ENCODE data around the gene PRKD1. TPM values are rescaled to one million over a fixed set of nuclear protein-coding genes. Genes with fewer than 3 reads are reported as not detected.
A peak's percentile ranks its signal among the peaks of the same experiment; 100 is the strongest.

The PRKD1 gene
- total RNA-seq, 1 experiment from 2014 or later, result 2.7 TPM

GRCh38 chr14:29629839-29630238, 297.8 kb downstream of the PRKD1 start:
- Histone ChIP-seq H3K4me1 (ENCODE audit: insufficient read depth, low read length) (no peaks in the 10 kb centered on the region), H3K9me3 (ENCODE audit: control insufficient read depth, low read depth, low read length) (no peaks in the 10 kb centered on the region), H3T11ph (ENCODE audit: low read length) (no peak overlapping the region), H3K23ac (ENCODE audit: insufficient read length, low read depth, low read length) (no peak overlapping the region), H3K23me2 (ENCODE audit: insufficient read length, low read depth, low read length, poor library complexity, severe bottlenecking) (no peaks in the 10 kb centered on the region), H4K5ac (ENCODE audit: insufficient read length, low read depth, low read length) (no peak overlapping the region), H3K18ac (ENCODE audit: insufficient read length, low read depth, low read length) (no peak overlapping the region), H3K4ac (ENCODE audit: low read depth, low read length) (no peak overlapping the region), H3K79me2 (ENCODE audit: insufficient read depth, low read length) (no peaks in the 10 kb centered on the region), H2AFZ (ENCODE audit: low read length) (no peak overlapping the region), H3K9ac (ENCODE audit: extremely low read depth, insufficient read length, low read length) (no peak overlapping the region), H3K79me1 (ENCODE audit: insufficient read depth, low read depth, low read length, poor library complexity, severe bottlenecking) (no peaks in the 10 kb centered on the region), H4K20me1 (ENCODE audit: control insufficient read depth, insufficient read depth, insufficient read length) (no peaks in the 10 kb centered on the region), H2BK5ac (ENCODE audit: insufficient read length, low read length) (no peak overlapping the region), H4K91ac (ENCODE audit: insufficient read length, low read depth, low read length) (no peak overlapping the region), H2BK12ac (ENCODE audit: insufficient read length, low read depth, low read length) (no peak overlapping the region), H3K56ac (ENCODE audit: insufficient read length, low read depth, low read length) (no peak overlapping the region), H3K27me3 (ENCODE audit: insufficient read depth, low read length) (no peaks in the 10 kb centered on the region), H2BK20ac (ENCODE audit: low read depth, low read length, poor library complexity, severe bottlenecking) (no peak overlapping the region), H3K4me2 (ENCODE audit: insufficient read depth, insufficient read length, low read length) (no peak overlapping the region), H3K27ac (ENCODE audit: insufficient read length, low read depth, low read length) (no peak overlapping the region), H4K8ac (replicated peaks; ENCODE audit: insufficient read length, low read depth, low read length) (no peak overlapping the region), H2BK120ac (ENCODE audit: low read depth, low read length, poor library complexity, severe bottlenecking) (no peak overlapping the region), H3K14ac (ENCODE audit: insufficient read depth, low read length) (no peak overlapping the region; the same call in 1 of the 2 replicates), H2AK5ac (ENCODE audit: insufficient read length, low read length) (no peak overlapping the region), H2BK15ac (ENCODE audit: low read depth, low read length) (no peak overlapping the region)
- TF ChIP-seq, protein P1, sequence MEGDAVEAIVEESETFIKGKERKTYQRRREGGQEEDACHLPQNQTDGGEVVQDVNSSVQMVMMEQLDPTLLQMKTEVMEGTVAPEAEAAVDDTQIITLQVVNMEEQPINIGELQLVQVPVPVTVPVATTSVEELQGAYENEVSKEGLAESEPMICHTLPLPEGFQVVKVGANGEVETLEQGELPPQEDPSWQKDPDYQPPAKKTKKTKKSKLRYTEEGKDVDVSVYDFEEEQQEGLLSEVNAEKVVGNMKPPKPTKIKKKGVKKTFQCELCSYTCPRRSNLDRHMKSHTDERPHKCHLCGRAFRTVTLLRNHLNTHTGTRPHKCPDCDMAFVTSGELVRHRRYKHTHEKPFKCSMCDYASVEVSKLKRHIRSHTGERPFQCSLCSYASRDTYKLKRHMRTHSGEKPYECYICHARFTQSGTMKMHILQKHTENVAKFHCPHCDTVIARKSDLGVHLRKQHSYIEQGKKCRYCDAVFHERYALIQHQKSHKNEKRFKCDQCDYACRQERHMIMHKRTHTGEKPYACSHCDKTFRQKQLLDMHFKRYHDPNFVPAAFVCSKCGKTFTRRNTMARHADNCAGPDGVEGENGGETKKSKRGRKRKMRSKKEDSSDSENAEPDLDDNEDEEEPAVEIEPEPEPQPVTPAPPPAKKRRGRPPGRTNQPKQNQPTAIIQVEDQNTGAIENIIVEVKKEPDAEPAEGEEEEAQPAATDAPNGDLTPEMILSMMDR (conservative IDR thresholded peaks at IDR 0.05), result no peak
- no peaks in the 10 kb centered on the region for H3K9me3 Mint-ChIP-seq
- H3K27ac Mint-ChIP-seq, result peak overlapping the region in 1 of 3 experiments; percentile 29; a peak in 1 of 7 replicates
- no peaks in the 10 kb centered on the region for H3K36me3 Mint-ChIP-seq (ENCODE audit: insufficient read depth in 1 of 3, low read depth in 3 of 3)
- no peak for DNase-seq
- H3K4me1 Mint-ChIP-seq, result peaks cover 0 to 2% of the 10 kb centered on the region in 2 experiments; a peak in 2 of 4 replicates
- H3K27me3 Mint-ChIP-seq (ENCODE audit: low read depth), result no peaks in the 10 kb centered on the region; the same call in 1 of the 2 replicates
- H3K4me3 Mint-ChIP-seq, result no peak overlapping the region
